PC-9 (cell line): ENCODE data around the gene IL10. TPM values are rescaled to one million over a fixed set of nuclear protein-coding genes. Genes with fewer than 3 reads are reported as not detected.
"Not testable (repeated sequence)": the region's sequence is repeated elsewhere in the genome, so short reads cannot be mapped to it uniquely, and the experiment has no call there.

Source experiments
- BruUV-seq: library from RNA; stranded (reverse); fragments of 400-500 nt; replicated peaks from 2 replicates; lab custom pipeline; 2021; lab: Mats Ljungman, UMichigan
- CTCF ChIA-PET: fragments of 300-600 bp; sonication (Branson Sonifier 250); formaldehyde crosslinking; loops from one replicate; lab custom pipeline; 2022; ENCODE audit warnings: antibody characterized with exemption; lab: Charles Lee
- POLR2A ChIA-PET: fragments of 300-600 bp; sonication (Branson Sonifier 250); formaldehyde crosslinking; loops from one replicate; lab custom pipeline; 2022; ENCODE audit warnings: antibody characterized with exemption; ENCODE audit not compliant: unreplicated experiment; lab: Charles Lee
- DNase-seq, 2 experiments: peaks; one replicate each; pipeline versions ENCODE4 v3.0.0 to v3.0.0-alpha.2; 2015 to 2022; ENCODE audit warnings: mixed read lengths in 1 of 2
- H2AFZ ChIP-seq: fragments of 200-600 bp; sonication (generic); 2 replicates; pipeline ENCODE4 v1.8.1; 2017; ENCODE audit warnings: antibody characterized with exemption
- H3F3A ChIP-seq: fragments of 200-600 bp; sonication (generic); 2 replicates; pipeline ENCODE4 v1.8.1; 2017; ENCODE audit warnings: antibody characterized with exemption, mild to moderate bottlenecking, low read depth; ENCODE audit not compliant: insufficient read depth
- H3K27ac ChIP-seq: fragments of 200-600 bp; sonication (generic); 2 replicates; pipeline ENCODE4 v1.6.1; 2016; ENCODE audit warnings: mixed run types
- H3K27me3 ChIP-seq: fragments of 200-600 bp; sonication (generic); 2 replicates; pipeline ENCODE4 v1.6.1; 2016; ENCODE audit warnings: low read depth, mixed run types; ENCODE audit not compliant: insufficient read depth
- H3K36me3 ChIP-seq: fragments of 200-600 bp; sonication (generic); 2 replicates; pipeline ENCODE4 v1.6.1; 2016; ENCODE audit warnings: low read depth, mixed run types
- H3K4me1 ChIP-seq: fragments of 200-600 bp; sonication (generic); replicated peaks from 2 replicates; pipeline ENCODE4 v1.6.1; 2016; ENCODE audit warnings: mixed run types; ENCODE audit not compliant: insufficient read depth
- H3K4me2 ChIP-seq: fragments of 200-600 bp; sonication (generic); 2 replicates; pipeline ENCODE4 v1.6.1; 2017; ENCODE audit warnings: mixed run types
- H3K4me3 ChIP-seq: fragments of 200-600 bp; sonication (generic); 2 replicates; pipeline ENCODE4 v1.6.1; 2016; ENCODE audit warnings: mixed run types
- H3K79me2 ChIP-seq: fragments of 200-600 bp; sonication (generic); 2 replicates; pipeline ENCODE4 v1.6.1; 2017; ENCODE audit warnings: low read depth, mixed run types
- H3K9me2 ChIP-seq: fragments of 200-600 bp; sonication (generic); 2 replicates; pipeline ENCODE4 v1.8.1; 2017; ENCODE audit warnings: mild to moderate bottlenecking; ENCODE audit not compliant: insufficient read depth
- H3K9me3 ChIP-seq: fragments of 200-600 bp; sonication (generic); 2 replicates; pipeline ENCODE4 v1.8.1; 2016; ENCODE audit warnings: low read depth; ENCODE audit not compliant: insufficient read depth
- H4K20me1 ChIP-seq: fragments of 200-600 bp; sonication (generic); 2 replicates; pipeline ENCODE4 v1.8.1; 2017; ENCODE audit not compliant: insufficient read depth
- EZH2 ChIP-seq: fragments of 200-600 bp; sonication (generic); IDR thresholded peaks from 2 replicates; pipeline ENCODE4 v1.8.0; 2017; ENCODE audit warnings: antibody characterized with exemption, low read depth
- intact Hi-C: fragments of 100-400 bp; cut with micrococcal nuclease; formaldehyde crosslinking; loops from one replicate; pipeline ENCODE4 v1.10.0; 2022; ENCODE audit not compliant: unreplicated experiment
- total RNA-seq: library from RNA; stranded (reverse); gene quantifications from 2 replicates; pipeline ENCODE4 v1.2.3, GENCODE V29; 2021
- TF ChIP-seq, protein P1 (sequence below): fragments of 200-600 bp; sonication (generic); conservative IDR thresholded peaks from 2 replicates; pipeline ENCODE4 v1.6.1; 2017; ENCODE audit warnings: mixed run types, antibody characterized with exemption, mild to moderate bottlenecking, moderate library complexity

IL10 gene
- total RNA-seq, 1 experiment from 2014 or later, result not detected

DNA sequence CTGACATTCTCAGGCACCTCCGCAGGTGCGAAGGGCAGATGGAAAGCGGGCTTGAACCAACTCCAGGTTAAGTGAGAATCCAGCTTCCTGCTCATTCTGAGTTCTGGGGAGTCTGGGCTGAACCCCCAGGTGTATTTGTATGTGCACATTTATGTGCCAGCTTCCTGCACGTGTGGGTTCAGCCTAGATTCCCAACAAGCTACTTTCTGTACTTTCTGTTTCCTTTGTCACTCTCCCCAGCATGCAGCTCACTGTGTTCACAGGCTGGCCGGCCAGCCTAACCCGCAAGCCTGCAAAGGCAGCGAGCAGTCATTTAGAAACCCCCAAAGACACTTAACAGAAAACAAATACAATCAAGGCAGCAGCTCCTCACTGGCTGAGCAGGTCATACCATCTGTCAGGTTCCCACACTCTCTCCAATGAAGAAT lies 3.0 kb downstream of the IL10 start:
- H3K4me2 ChIP-seq, result no peak overlapping the region
- H3K36me3 ChIP-seq, result no peaks in the 10 kb centered on the region
- no TSS peak for BruUV-seq
- intact Hi-C loops, result no loop called here
- no peaks in the 10 kb centered on the region for H4K20me1 ChIP-seq
- H3K4me3 ChIP-seq, result no peak overlapping the region
- CTCF ChIA-PET, result no interaction called here
- H3K79me2 ChIP-seq, result no peaks in the 10 kb centered on the region
- TF ChIP-seq, protein P1, sequence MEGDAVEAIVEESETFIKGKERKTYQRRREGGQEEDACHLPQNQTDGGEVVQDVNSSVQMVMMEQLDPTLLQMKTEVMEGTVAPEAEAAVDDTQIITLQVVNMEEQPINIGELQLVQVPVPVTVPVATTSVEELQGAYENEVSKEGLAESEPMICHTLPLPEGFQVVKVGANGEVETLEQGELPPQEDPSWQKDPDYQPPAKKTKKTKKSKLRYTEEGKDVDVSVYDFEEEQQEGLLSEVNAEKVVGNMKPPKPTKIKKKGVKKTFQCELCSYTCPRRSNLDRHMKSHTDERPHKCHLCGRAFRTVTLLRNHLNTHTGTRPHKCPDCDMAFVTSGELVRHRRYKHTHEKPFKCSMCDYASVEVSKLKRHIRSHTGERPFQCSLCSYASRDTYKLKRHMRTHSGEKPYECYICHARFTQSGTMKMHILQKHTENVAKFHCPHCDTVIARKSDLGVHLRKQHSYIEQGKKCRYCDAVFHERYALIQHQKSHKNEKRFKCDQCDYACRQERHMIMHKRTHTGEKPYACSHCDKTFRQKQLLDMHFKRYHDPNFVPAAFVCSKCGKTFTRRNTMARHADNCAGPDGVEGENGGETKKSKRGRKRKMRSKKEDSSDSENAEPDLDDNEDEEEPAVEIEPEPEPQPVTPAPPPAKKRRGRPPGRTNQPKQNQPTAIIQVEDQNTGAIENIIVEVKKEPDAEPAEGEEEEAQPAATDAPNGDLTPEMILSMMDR, result no peak
- TF ChIP-seq EZH2, result no peak
- H3K9me2 ChIP-seq, result no peaks in the 10 kb centered on the region
- POLR2A ChIA-PET, result no interaction called here
- H3F3A ChIP-seq, result no peaks in the 10 kb centered on the region
- peaks cover 9% of the 10 kb centered on the region; the same call in 1 of the 2 replicates for H3K27me3 ChIP-seq
- no peak for DNase-seq
- no peaks in the 10 kb centered on the region for H3K4me1 ChIP-seq
- no peak overlapping the region for H2AFZ ChIP-seq
- no peaks in the 10 kb centered on the region for H3K9me3 ChIP-seq
- H3K27ac ChIP-seq, result no peak overlapping the region

DNA sequence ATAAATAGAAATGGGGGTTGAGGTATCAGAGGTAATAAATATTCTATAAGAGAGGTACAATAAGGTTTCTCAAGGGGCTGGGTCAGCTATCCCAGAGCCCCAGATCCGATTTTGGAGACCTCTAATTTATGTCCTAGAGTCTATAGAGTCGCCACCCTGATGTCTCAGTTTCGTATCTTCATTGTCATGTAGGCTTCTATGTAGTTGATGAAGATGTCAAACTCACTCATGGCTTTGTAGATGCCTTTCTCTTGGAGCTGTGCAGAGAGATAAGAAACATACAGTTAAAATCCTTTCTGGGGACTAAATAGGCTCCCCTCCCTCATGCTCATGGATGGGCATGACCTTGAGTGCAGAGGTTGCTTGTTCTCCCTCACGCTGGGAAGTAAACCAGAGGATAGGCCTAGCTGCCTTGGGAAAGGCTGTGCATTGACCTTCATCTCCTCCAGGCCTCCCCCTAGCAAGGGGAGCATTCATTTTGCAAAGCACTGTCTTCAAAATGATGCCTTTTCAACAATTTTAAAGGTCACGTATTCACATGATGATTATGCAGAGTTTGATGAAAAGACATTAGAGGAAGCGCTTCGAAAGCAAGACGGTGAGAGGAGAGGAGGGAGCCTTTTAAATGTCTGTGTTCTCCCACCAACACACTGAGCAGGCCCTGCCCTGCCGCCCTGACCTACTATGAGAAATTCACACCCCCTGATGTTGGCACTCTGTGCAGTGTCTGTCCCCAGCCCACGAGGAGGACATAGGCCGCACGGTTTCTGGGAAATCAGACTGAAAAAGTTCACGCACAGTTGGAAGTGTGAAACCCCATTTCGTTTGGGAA lies 3.6 kb downstream of the IL10 start:
- Histone ChIP-seq H3K4me2 (no peak overlapping the region), H3F3A (no peaks in the 10 kb centered on the region), H3K79me2 (no peaks in the 10 kb centered on the region), H3K27me3 (peaks cover 9% of the 10 kb centered on the region; the same call in 1 of the 2 replicates), H3K27ac (no peak overlapping the region), H3K4me1 (no peaks in the 10 kb centered on the region), H3K9me3 (no peaks in the 10 kb centered on the region), H2AFZ (no peak overlapping the region), H3K9me2 (no peaks in the 10 kb centered on the region), H4K20me1 (no peaks in the 10 kb centered on the region), H3K4me3 (no peak overlapping the region), H3K36me3 (no peaks in the 10 kb centered on the region)
- no peak for TF ChIP-seq EZH2
- TF ChIP-seq, protein P1, result no peak
- ChIA-PET POLR2A (no interaction called here), CTCF (no interaction called here)
- DNase-seq, result no peak
- intact Hi-C loops, result no loop called here
- BruUV-seq, result no TSS peak

DNA sequence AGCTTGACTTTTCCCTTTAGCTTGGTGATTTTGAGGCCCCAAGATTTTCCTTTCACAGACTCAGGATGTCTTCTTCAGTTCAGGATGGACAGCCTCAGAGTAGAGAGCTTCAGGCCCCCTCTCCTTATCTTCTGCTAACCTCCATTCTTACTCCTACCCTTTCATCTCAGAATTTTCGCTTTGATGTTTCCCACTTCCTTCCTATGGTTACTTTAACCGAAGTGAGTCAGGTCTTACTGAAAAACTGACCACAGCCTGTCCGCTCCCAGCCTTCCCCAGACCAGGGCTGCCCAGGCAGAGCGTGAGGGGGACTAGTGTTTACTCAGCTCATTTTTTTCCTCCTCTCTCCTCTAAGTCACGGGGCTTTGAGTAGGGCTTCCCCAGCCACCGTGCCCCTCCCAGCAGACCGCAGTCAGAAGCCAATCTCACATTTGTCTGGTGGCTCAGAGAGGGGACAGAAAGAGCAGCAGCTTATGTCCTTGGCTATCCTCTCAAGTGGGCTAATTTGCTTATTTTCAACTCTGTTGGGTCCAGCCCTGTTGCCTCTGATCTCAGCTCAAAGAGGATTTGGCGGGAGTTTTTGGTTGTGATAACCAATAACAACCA lies 5.9 kb downstream of the IL10 start:
- Histone ChIP-seq H3K4me1 (no peaks in the 10 kb centered on the region), H3K4me3 (no peak overlapping the region), H3K9me3 (no peaks in the 10 kb centered on the region), H3F3A (no peaks in the 10 kb centered on the region), H3K4me2 (peak overlapping the region; percentile 4; the same call in 1 of the 2 replicates), H3K27me3 (peaks cover 5% of the 10 kb centered on the region; the same call in 1 of the 2 replicates), H3K9me2 (no peaks in the 10 kb centered on the region), H2AFZ (no peak overlapping the region), H3K79me2 (no peaks in the 10 kb centered on the region), H3K36me3 (no peaks in the 10 kb centered on the region), H3K27ac (no peak overlapping the region), H4K20me1 (no peaks in the 10 kb centered on the region)
- no peak for TF ChIP-seq EZH2
- TF ChIP-seq, protein P1, result no peak
- BruUV-seq, result no TSS peak
- peak; percentile 16 to 41 for DNase-seq
- POLR2A ChIA-PET, result no interaction called here
- intact Hi-C loops, result no loop called here
- CTCF ChIA-PET, result interaction anchor here (0.6 kb wide), 1 partner anchor 11 kb away, joined by 11 read pairs; no protein-coding TSS in a partner anchor

DNA sequence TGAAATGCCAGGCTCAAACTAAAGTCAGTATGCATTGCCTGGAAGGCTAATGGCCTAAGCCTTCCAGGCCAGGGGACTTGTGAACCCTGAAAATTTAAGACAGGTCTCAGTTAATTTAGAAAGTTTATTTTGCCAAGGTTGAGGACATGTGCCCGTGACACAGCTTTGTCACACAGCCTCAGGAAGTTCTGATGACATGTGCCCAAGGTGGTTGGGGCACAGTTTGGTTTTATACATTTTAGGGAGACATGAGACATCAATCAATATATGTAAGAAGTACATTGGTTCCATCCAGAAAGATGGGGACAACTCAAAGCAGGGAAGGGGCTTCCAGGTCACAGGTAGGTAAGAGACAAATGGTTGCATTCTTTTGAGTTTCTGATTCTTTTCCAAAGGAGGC lies 6.5 kb downstream of the IL10 start:
- H3K36me3 ChIP-seq, H4K20me1 ChIP-seq, H3K79me2 ChIP-seq, H2AFZ ChIP-seq, intact Hi-C loops, H3K27ac ChIP-seq, H3K9me2 ChIP-seq, BruUV-seq, H3F3A ChIP-seq, DNase-seq, H3K4me3 ChIP-seq, H3K4me2 ChIP-seq, H3K27me3 ChIP-seq, H3K9me3 ChIP-seq, H3K4me1 ChIP-seq: not testable (repeated sequence)
- POLR2A ChIA-PET, result interaction anchor here (0.7 kb wide), 1 partner anchor 704 kb away, joined by 5 read pairs; no protein-coding TSS in a partner anchor
- CTCF ChIA-PET, result interaction anchor here (0.6 kb wide), 1 partner anchor 11 kb away, joined by 11 read pairs; no protein-coding TSS in a partner anchor
